ENCODE data around the gene MYH4. TPM values are rescaled to one million over a fixed set of nuclear protein-coding genes. Genes with fewer than 3 reads are reported as not detected.

MYH4 gene
- total RNA-seq, 1 experiment from 2014 or later, result not detected

- POLR2A ChIA-PET, result interaction anchor here (0.5 kb wide), 1 partner anchor 7 kb away, joined by 3 read pairs; no protein-coding TSS in a partner anchor
- no peaks in the 10 kb centered on the region for H3K4me1 Mint-ChIP-seq
- no peak overlapping the region for H3K4me3 Mint-ChIP-seq
- H3K36me3 Mint-ChIP-seq, result no peaks in the 10 kb centered on the region
- no peak for DNase-seq (ENCODE audit: low spot score)
- no peak overlapping the region for H3K27ac Mint-ChIP-seq
- ATAC-seq, result no peak
- H3K27me3 Mint-ChIP-seq (ENCODE audit: low read depth), result no peaks in the 10 kb centered on the region; the same call in 1 of the 2 replicates
- TF ChIP-seq, protein P1, sequence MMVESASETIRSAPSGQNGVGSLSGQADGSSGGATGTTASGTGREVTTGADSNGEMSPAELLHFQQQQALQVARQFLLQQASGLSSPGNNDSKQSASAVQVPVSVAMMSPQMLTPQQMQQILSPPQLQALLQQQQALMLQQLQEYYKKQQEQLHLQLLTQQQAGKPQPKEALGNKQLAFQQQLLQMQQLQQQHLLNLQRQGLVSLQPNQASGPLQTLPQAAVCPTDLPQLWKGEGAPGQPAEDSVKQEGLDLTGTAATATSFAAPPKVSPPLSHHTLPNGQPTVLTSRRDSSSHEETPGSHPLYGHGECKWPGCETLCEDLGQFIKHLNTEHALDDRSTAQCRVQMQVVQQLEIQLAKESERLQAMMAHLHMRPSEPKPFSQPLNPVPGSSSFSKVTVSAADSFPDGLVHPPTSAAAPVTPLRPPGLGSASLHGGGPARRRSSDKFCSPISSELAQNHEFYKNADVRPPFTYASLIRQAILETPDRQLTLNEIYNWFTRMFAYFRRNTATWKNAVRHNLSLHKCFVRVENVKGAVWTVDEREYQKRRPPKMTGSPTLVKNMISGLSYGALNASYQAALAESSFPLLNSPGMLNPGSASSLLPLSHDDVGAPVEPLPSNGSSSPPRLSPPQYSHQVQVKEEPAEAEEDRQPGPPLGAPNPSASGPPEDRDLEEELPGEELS (CRISPR knock-in tag; IDR thresholded peaks at IDR 0.05), result no peak
- TF ChIP-seq USF2 (CRISPR knock-in tag; IDR thresholded peaks at IDR 0.05) (no peak), ZNF423 (CRISPR knock-in tag; IDR thresholded peaks at IDR 0.05) (no peak), NR1H2 (CRISPR knock-in tag; IDR thresholded peaks at IDR 0.05) (no peak), MAX (CRISPR knock-in tag; IDR thresholded peaks at IDR 0.05) (no peak), JAZF1 (CRISPR knock-in tag; IDR thresholded peaks at IDR 0.05) (no peak), ELF4 (CRISPR knock-in tag; IDR thresholded peaks at IDR 0.05; ENCODE audit: low read depth) (no peak), TEAD1 (CRISPR knock-in tag; IDR thresholded peaks at IDR 0.05) (no peak), ZNF671 (CRISPR knock-in tag; IDR thresholded peaks at IDR 0.05) (no peak)
- TF ChIP-seq, protein P2, sequence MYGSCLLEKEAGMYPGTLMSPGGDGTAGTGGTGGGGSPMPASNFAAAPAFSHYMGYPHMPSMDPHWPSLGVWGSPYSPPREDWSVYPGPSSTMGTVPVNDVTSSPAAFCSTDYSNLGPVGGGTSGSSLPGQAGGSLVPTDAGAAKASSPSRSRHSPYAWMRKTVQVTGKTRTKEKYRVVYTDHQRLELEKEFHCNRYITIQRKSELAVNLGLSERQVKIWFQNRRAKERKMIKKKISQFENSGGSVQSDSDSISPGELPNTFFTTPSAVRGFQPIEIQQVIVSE (CRISPR knock-in tag; IDR thresholded peaks at IDR 0.05; ENCODE audit: borderline replicate concordance), result no peak
- CTCF ChIA-PET, result interaction anchor here (1.3 to 3.2 kb wide), 2 partner anchors 220 to 224 kb away, joined by 9 to 12 read pairs; no protein-coding TSS in a partner anchor
- H3K9me3 Mint-ChIP-seq, result no peaks in the 10 kb centered on the region
Measured at GRCh38 chr17:10394201-10394887, 75.0 kb downstream of the MYH4 start.

Other genes starting within 250 kb of the MYH4 start
- not detected in 3 replicates for gene MYH13, start 96.6 kb downstream of the MYH4 start, total RNA-seq (2021)
- gene MYH8, start 47.6 kb downstream of the MYH4 start, total RNA-seq (2021), result not detected in 3 replicates
- not detected in 3 replicates for gene MYH1, start 49.0 kb upstream of the MYH4 start, total RNA-seq (2021)
- gene MYH2, start 80.1 kb upstream of the MYH4 start, total RNA-seq (2021), result 1.1 to 1.5 TPM (median 1.5 TPM) in 3 replicates
- 1.5 to 2.6 TPM (median 1.6 TPM) in 3 replicates for gene MYH3, start 187.8 kb upstream of the MYH4 start, total RNA-seq (2021)
- 56.9 to 63.8 TPM (median 61.6 TPM) in 3 replicates for gene SCO1, start 228.0 kb upstream of the MYH4 start, total RNA-seq (2021)
- 6.6 to 7.5 TPM (median 7.4 TPM) in 3 replicates for gene ADPRM, start 228.0 kb upstream of the MYH4 start, total RNA-seq (2021)

Measured in WTC11 (cell line).